HepG2 (cell line): ENCODE results near the gene MCM3. TPM values are rescaled to one million over a fixed set of nuclear protein-coding genes. Genes with fewer than 3 reads are reported as not detected.

Experiments used
- AHR ChIP-seq: IDR thresholded peaks from 2 replicates; pipeline ENCODE4 v1.6.1; 2018; ENCODE audit warnings: missing genetic modification reagents, missing compliant biosample characterization
- ATF5 ChIP-seq: sonication (generic); formaldehyde crosslinking; IDR thresholded peaks from 2 replicates; pipeline ENCODE4 v1.4.0; 2020; ENCODE audit warnings: mild to moderate bottlenecking, low read depth, missing genetic modification reagents
- E2F1 ChIP-seq: sonication (generic); formaldehyde crosslinking; IDR thresholded peaks from 2 replicates; pipeline ENCODE4 v1.5.0; 2020; ENCODE audit warnings: missing genetic modification reagents
- NR2F6 ChIP-seq, 2 experiments: IDR thresholded peaks; 2 replicates each; pipeline ENCODE4 v1.6.1; 2016; ENCODE audit warnings: antibody characterized with exemption in 1 of 2, mild to moderate bottlenecking in 1 of 2
- PPARG ChIP-seq: conservative IDR thresholded peaks from 2 replicates; pipeline ENCODE4 v1.6.1; 2016; ENCODE audit warnings: missing biosample characterization, missing genetic modification reagents
- RARG ChIP-seq: sonication (generic); formaldehyde crosslinking; IDR thresholded peaks from 2 replicates; pipeline ENCODE4 v1.4.0; 2020; ENCODE audit warnings: low read depth, mild to moderate bottlenecking, missing genetic modification reagents
- REST ChIP-seq, 2 experiments: IDR thresholded peaks; 2 replicates each; pipeline ENCODE4 v1.6.1; 2011 to 2012; ENCODE audit warnings: low read length in 2 of 2, borderline replicate concordance in 1 of 2, low read depth in 1 of 2, mild to moderate bottlenecking in 1 of 2, moderate library complexity in 1 of 2
- SMAD1 ChIP-seq: sonication (generic); formaldehyde crosslinking; IDR thresholded peaks from 2 replicates; pipeline ENCODE4 v1.4.0; 2020; ENCODE audit warnings: missing genetic modification reagents, low read depth, mild to moderate bottlenecking, borderline replicate concordance
- SMARCC2 ChIP-seq: fragments of 450-650 bp; IDR thresholded peaks from 2 replicates; pipeline ENCODE4 v1.6.1; 2017; ENCODE audit warnings: antibody characterized with exemption, mild to moderate bottlenecking
- SNRNP70 ChIP-seq: fragments of 200-400 bp; formaldehyde crosslinking; IDR thresholded peaks from 2 replicates; pipeline ENCODE4 v1.6.1; 2017; ENCODE audit warnings: mild to moderate bottlenecking, low read depth, low read length, moderate library complexity
- TBL1XR1 ChIP-seq: fragments of 150-350 bp; IDR thresholded peaks from 2 replicates; pipeline ENCODE4 v1.6.1; 2014; ENCODE audit warnings: borderline replicate concordance, low read length; ENCODE audit not compliant: partially characterized antibody
- TFDP2 ChIP-seq: sonication (generic); formaldehyde crosslinking; IDR thresholded peaks from 2 replicates; pipeline ENCODE4 v1.4.0; 2020; ENCODE audit warnings: missing genetic modification reagents
- TGIF2 ChIP-seq: IDR thresholded peaks from 2 replicates; pipeline ENCODE4 v1.6.1; 2016; ENCODE audit warnings: control low read depth, missing compliant biosample characterization
- THAP7 ChIP-seq: sonication (generic); formaldehyde crosslinking; IDR thresholded peaks from 2 replicates; pipeline ENCODE4 v1.8.1; 2023; ENCODE audit warnings: mild to moderate bottlenecking, missing genetic modification reagents
- TOE1 ChIP-seq: sonication (generic); formaldehyde crosslinking; IDR thresholded peaks from 2 replicates; pipeline ENCODE4 v1.4.0; 2020; ENCODE audit warnings: mild to moderate bottlenecking, missing genetic modification reagents
- ZC3H13 ChIP-seq: sonication (generic); formaldehyde crosslinking; IDR thresholded peaks from 2 replicates; pipeline ENCODE4 v1.8.1; 2023; ENCODE audit warnings: mild to moderate bottlenecking, missing genetic modification reagents, moderate library complexity
- ZNF329 ChIP-seq: sonication (generic); formaldehyde crosslinking; IDR thresholded peaks from 2 replicates; pipeline ENCODE4 v1.9.0; 2021; ENCODE audit warnings: low read depth, mild to moderate bottlenecking, missing genetic modification reagents
- ZNF333 ChIP-seq: sonication (generic); formaldehyde crosslinking; IDR thresholded peaks from 2 replicates; pipeline ENCODE4 v1.4.0; 2020; ENCODE audit warnings: mild to moderate bottlenecking, missing genetic modification reagents, borderline replicate concordance
- ZNF670 ChIP-seq: sonication (generic); formaldehyde crosslinking; IDR thresholded peaks from 2 replicates; pipeline ENCODE4 v1.8.0; 2022; ENCODE audit warnings: mild to moderate bottlenecking, missing genetic modification reagents, borderline replicate concordance
- ZNF709 ChIP-seq: sonication (generic); formaldehyde crosslinking; IDR thresholded peaks from 2 replicates; pipeline ENCODE4 v1.5.0; 2020; ENCODE audit warnings: mild to moderate bottlenecking, missing genetic modification reagents
- polyA plus RNA-seq, 8 experiments: library from polyadenylated mRNA; depleted of rRNA in 3 of 8; stranded (reverse) in 7 of 8; unstranded in 1 of 8; fragments of >200 nt; fragmentation: Illumina TruSeq in 4 of 8; extraction: Trizol in 4 of 8; gene quantifications; 2 replicates each; pipeline versions ENCODE4 v1.2.1 to v1.2.3, GENCODE V29; 2011 to 2016; ENCODE audit warnings: low read depth in 4 of 8, missing spikeins in 1 of 8, mixed read lengths in 1 of 8; ENCODE audit not compliant: insufficient read depth in 1 of 8
- total RNA-seq, 5 experiments: library from RNA; depleted of rRNA; stranded (reverse); fragments of >200 nt; fragmentation: Illumina TruSeq; extraction: Trizol; gene quantifications; 2 replicates each; pipeline ENCODE4 v1.2.3, GENCODE V29; 2016; ENCODE audit warnings: low read depth in 1 of 5
- TF ChIP-seq, protein P1 (sequence below): sonication (generic); formaldehyde crosslinking; IDR thresholded peaks from 2 replicates; pipeline ENCODE4 v1.4.0; 2020; ENCODE audit warnings: low read depth, mild to moderate bottlenecking, missing genetic modification reagents

Gene MCM3
- total and polyA plus RNA-seq, 2 of the 13 experiments (the other 11 are each of a cell fraction or from before 2014, with no cell fraction given): 164 to 288 TPM

DNA sequence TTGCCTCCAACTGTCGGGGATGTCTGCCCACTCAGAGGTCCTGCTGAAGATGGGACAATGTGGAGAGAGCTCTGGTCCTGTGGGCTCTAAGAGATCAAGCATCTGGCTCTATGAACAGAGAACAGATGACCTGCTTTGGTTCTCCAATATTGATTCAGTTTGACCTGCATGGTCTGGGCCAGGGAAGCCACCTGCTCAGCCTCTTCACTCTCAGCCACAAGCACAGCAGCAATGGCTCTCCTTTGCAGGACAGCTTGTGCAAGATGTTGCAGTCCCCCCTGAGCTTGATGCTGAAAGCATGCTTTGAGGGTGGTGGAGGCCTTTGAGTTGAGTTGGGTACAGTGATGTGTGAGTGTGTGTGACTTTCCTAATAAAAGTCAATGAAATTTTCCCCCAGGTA is 18.6 kb upstream of the MCM3 start (continued):
- TF ChIP-seq REST (IDR thresholded peaks at IDR 0.05; ENCODE audit: borderline replicate concordance in 1 of 2, low read depth in 1 of 2, low read length in 2 of 2) (no peak), RARG (CRISPR knock-in tag) (no peak), TOE1 (CRISPR knock-in tag) (no peak), SMARCC2 (no peak), TFDP2 (CRISPR knock-in tag) (no peak), AHR (CRISPR knock-in tag) (no peak), ZNF329 (CRISPR knock-in tag) (no peak), ZNF709 (CRISPR knock-in tag) (no peak; the same call in 1 of the 2 replicates), THAP7 (CRISPR knock-in tag) (0 out of 2 replicates have a peak, but pooled peaks have one; percentile 44), E2F1 (CRISPR knock-in tag) (no peak), ZNF670 (CRISPR knock-in tag) (no peak), ATF5 (CRISPR knock-in tag) (no peak), NR2F6 (IDR thresholded peaks at IDR 0.05) (peak; percentile 59; the same call in 1 of the 2 replicates), NR2F6 (CRISPR knock-in tag; IDR thresholded peaks at IDR 0.05) (no peak), SNRNP70 (no peak), SMAD1 (CRISPR knock-in tag) (no peak), PPARG (CRISPR knock-in tag) (no peak; the same call in 1 of the 2 replicates), TGIF2 (CRISPR knock-in tag) (no peak), ZC3H13 (no peak), TBL1XR1 (no peak), ZNF333 (CRISPR knock-in tag) (no peak)
- TF ChIP-seq, protein P1, sequence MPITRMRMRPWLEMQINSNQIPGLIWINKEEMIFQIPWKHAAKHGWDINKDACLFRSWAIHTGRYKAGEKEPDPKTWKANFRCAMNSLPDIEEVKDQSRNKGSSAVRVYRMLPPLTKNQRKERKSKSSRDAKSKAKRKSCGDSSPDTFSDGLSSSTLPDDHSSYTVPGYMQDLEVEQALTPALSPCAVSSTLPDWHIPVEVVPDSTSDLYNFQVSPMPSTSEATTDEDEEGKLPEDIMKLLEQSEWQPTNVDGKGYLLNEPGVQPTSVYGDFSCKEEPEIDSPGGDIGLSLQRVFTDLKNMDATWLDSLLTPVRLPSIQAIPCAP (CRISPR knock-in tag): no peak
